Measurements from ENCODE around the gene TRA2B.
"Not testable (repeated sequence)": the region's sequence is repeated elsewhere in the genome, so short reads cannot be mapped to it uniquely, and the experiment has no call there.

TRA2B gene

DNA sequence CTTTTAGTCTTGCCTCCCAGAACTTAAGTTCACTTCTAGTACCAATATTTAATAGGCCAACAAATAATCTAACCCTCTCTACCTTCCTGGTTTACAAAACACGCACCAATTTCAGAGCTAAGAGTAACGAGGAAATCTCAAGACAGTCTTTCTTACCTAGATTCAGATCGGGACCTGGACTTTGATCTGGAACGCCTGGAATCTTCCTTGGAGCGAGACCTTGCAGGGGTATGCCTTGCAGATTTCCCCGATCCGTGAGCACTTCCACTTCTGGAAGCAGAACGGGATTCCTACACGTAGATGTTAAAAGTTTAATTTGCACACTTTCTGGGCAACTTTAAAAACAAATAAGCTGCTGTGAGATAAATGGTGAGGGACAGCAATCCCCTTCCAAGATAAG lies 11.4 kb downstream of the TRA2B start:
- no peak for DNase-seq

GRCh38 chr3:185925353-185925752 lies 12.5 kb downstream of the TRA2B start:
- DNase-seq, result no peak

DNA sequence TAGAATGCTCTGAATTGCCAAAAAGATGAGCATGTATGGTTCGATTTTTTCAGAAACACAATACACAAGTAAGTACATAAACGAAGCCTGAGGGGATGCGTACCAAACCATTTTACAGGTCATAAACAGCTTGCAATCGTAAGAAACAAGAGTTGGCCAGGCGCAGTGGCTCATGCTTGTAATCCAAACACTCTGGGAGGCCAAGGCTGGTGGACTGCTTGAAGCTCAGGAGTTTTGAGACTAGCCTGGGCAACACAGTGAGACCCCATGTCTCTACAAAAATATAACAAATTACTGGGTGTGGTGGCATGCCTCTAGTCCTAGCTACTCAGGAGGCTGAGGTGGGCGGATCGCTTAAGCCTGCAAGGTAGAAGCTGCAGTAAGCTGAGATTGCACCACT lies 13.4 kb downstream of the TRA2B start:
- DNase-seq, result no peak

DNA sequence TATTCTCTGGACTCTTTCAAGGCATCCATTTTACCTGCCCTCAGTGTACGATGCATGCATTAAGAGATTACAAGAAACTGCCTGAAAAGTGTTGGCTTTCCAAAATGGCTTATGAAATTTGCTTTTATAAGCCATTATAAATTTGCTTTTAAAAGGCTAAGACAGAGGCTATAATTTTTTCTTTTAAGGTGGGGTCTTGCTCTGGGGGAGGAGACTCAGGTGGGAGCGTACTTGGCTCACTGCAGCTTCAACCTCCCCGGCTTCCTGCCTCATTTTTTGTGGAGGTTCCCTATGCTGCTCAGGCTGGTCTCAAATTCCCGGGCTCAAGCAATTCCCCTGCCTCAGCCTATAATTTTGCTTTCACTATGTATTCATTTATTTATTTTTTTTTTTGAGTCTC lies 17.6 kb downstream of the TRA2B start:
- DNase-seq, result no peak

- DNase-seq, result no peak
These were observed 21.6 kb downstream of the TRA2B start for GRCh38 chr3:185916042-185916833.

- DNase-seq, result no peak
These were observed 22.2 kb downstream of the TRA2B start for GRCh38 chr3:185915642-185916041.

DNA sequence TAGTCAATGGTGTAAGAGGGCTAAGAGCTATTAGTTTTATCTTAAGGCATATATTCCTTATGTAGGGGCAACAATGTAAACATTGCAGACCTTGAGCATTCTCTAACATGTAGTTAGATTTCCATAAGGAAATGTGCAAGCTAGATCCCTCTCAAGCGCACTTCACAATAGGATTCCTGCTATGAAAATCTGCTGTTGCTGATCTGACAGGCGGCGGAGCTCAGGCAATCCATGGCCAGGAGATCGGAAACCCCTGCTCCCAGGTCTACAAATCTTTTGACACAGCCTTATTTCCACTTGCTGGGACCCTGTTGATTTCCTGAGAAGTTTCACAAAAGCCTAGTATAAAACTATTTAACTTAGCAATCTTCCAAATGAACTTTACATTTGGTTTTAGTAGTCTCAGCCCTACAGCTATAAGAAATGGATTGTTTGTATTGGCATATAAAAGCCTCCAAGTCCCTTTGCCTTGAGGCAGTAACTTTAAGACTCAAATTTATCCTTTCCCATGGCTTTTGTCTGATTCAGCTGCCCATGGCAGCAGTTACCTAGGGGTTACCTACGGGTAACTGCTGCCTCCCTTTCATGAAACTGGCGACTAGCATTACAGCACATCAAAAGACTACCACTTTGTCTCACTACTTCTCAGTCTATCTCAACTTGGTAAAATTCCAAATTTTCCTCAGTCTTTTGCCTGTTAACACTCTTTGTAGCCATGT lies 22.7 kb downstream of the TRA2B start:
- DNase-seq, result no peak

- no peak for DNase-seq
These were observed 24.6 kb downstream of the TRA2B start for GRCh38 chr3:185912929-185913901.

DNA sequence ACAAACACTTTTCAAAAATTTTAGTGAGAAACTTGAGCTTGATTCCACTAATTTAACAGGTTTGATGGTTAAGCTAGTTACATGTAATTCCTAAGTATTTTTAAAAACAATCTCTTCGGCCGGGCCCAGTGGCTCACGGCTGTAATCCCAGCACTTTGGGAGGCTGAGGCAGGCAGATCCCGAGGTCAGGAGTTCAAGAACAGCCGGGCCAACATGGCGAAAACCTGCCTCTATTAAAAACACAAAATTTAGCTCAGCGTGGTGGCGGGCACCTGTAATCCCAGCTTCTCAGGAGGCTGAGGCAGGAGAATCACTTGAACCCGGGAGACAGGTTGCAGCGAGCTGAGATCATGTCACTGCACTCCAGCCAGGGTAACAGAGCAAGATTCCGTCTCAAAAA lies 25.3 kb downstream of the TRA2B start:
- no peak for DNase-seq

DNA sequence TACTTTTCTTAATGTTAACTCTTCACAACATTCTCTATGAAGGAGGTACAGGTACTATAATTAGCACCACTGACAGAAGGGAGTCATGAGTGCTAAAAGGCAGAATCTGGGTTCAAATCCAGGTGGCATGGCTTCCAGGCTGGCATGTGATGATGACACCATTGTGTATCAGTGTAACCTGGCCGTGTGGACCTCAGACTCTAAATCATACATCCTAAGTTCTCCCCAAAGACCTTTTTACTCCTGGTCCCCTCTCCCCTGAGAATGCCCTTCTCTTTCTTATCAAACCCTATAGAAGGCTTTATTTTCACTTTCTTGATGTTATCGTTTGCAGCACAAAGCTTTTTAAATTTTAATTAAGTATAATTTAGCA lies 26.8 kb downstream of the TRA2B start:
- not testable (repeated sequence) for DNase-seq

DNA sequence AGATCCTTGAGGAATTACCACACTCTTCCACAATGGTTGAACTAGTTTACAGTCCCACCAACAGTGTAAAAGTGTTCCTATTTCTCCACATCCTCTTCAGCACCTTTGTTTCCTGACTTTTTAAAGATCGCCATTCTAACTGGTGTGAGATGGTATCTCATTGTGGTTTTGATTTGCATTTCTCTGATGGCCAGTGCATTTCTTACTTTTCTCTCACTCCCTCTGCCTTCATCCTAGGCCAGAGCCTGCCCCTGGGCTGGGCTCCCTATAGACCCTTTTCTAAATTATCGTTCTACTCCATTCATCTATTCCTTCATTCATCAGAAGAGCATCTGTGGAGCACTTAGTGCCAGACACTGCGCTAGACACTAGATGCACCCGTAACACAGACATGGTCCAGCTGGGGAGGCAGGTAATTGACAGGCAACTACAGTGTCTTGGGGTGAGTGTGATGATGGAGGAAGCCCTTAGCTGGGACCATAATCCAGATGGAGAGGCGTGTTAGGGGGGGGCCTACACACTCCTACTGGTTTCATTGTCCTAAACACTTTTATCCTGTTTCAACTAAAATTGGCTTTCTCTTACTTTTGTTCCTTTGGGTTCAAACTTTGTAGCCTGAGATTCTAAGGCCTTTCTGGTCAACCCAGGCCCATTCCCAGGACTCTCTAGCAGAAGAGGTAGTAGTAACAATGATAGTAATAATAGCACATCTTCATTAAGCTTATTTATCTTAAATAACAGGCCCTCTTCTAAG lies 27.3 kb downstream of the TRA2B start:
- not testable (repeated sequence) for DNase-seq

DNA sequence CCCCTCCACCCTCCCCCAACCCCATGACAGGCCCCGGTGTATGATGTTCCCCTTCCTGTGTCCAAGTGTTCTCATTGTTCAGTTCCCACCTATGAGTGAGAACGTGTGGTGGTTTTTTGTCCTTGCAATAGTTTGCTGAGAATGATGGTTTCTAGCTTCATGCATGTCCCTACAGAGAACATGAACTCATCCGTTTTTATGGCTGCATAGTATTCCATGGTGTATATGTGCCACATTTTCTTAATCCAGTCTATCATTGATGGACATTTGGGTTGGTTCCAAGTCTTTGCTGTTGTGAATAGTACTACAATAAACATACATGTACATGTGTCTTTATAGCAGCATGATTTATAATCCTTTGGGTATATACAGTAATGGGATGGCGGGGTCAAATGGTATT lies 27.9 kb downstream of the TRA2B start:
- not testable (repeated sequence) for DNase-seq

- no peak for DNase-seq
These were observed 37.6 kb downstream of the TRA2B start for GRCh38 chr3:185900228-185900627.

- no peak for DNase-seq
These were observed 41.2 kb downstream of the TRA2B start for GRCh38 chr3:185896636-185897035.

GRCh38 chr3:185887066-185887465 lies 50.7 kb downstream of the TRA2B start:
- DNase-seq, result no peak

- no peak for DNase-seq
These were observed 53.2 kb downstream of the TRA2B start for GRCh38 chr3:185884641-185885040.

GRCh38 chr3:185881926-185882325 lies 55.9 kb downstream of the TRA2B start:
- DNase-seq, result no peak

- no peak for DNase-seq
These were observed 57.2 kb downstream of the TRA2B start for GRCh38 chr3:185880600-185880999.

DNA sequence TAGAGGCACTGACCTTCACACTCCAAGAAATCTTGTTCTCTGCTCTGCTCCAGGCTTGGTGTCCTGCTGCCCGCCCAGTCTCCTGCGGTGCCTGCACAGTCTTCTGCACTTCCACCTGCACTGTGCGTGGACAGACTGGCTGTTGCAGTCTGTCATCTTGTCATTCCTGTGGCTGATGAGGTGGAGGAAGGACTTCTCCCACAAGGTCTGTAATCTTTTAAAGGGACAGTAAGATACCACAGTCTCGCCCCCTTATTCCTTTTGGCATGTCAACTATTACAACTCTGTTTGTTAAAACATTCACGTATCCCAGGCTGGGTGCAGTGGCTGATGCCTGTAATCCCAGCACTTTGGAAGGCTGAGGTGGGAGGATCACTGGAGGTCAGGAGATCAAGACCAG lies 58.9 kb downstream of the TRA2B start:
- DNase-seq, result no peak

DNA sequence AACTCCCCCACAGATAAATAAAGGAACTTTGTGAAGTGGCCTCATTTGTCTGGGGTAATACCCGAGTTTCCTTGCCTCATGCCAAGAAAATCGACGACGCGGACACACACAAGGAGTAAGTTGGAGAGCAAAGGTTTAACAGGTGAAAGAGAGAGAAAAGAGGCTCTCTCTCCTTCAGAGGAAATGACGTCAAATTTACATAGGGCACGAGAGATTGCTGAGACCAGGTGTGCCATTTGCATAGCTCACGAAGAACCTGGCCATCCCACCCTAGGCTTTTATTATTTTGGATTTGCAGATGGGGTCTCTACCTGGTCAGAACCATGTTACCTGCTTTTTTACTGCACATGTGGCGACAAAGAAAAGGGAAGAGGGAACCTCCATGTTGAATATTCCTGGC lies 63.7 kb downstream of the TRA2B start:
- no peak for DNase-seq

DNA sequence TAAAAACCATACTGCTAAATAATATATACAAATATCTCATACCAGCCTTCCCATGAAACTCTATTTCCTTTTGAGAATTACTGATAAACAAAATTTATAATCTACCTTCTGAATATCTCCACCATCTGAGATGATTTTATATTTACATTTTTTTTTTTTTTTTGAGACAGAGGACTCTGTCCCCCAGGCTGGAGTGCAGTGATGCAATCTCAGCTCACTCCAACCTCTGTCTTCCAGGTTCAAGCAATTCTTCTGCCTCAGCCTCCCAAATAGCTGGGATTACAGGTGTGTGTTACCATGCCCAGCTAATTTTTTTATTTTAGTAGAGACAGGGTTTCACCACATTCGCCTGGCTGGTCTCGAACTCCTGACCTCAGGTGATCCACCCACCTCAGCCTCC lies 70.2 kb downstream of the TRA2B start:
- no peak for DNase-seq

DNA sequence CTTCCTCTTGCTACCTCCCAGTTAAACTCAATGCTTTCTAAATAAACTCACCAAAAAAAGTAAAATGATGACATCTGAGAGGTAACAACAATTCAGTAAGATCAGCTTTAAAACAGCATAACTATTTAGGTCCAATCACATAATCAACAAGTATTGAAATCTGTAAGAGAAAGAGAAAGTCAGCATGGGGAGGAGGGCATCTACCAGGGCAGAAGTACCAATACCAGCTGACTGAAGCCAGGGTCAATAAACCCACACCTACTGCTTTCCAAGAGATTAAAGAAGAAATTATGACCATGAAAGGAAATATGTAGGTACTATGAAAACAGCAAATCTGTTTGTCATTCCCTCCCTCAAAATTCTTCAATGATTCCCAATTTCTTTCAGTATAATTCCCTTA lies 70.8 kb downstream of the TRA2B start:
- no peak for DNase-seq

GRCh38 chr3:185866555-185866954 lies 71.3 kb downstream of the TRA2B start:
- no peak for DNase-seq

Measured in CD4-positive, alpha-beta T cell treated with Interleukin-4 for 4 hours (primary cell).